ENCODE data around the gene CLPSL2. TPM values are rescaled to one million over a fixed set of nuclear protein-coding genes. Genes with fewer than 3 reads are reported as not detected.
A peak's percentile ranks its signal among the peaks of the same experiment; 100 is the strongest.

CLPSL2 gene, protein sequence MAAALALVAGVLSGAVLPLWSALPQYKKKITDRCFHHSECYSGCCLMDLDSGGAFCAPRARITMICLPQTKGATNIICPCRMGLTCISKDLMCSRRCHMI
- total RNA-seq (not detected in 2 replicates), polyA plus RNA-seq (not detected in 2 replicates), polyA minus RNA-seq (not detected in 2 replicates)
- total RNA-seq (2013) = not detected

DNA sequence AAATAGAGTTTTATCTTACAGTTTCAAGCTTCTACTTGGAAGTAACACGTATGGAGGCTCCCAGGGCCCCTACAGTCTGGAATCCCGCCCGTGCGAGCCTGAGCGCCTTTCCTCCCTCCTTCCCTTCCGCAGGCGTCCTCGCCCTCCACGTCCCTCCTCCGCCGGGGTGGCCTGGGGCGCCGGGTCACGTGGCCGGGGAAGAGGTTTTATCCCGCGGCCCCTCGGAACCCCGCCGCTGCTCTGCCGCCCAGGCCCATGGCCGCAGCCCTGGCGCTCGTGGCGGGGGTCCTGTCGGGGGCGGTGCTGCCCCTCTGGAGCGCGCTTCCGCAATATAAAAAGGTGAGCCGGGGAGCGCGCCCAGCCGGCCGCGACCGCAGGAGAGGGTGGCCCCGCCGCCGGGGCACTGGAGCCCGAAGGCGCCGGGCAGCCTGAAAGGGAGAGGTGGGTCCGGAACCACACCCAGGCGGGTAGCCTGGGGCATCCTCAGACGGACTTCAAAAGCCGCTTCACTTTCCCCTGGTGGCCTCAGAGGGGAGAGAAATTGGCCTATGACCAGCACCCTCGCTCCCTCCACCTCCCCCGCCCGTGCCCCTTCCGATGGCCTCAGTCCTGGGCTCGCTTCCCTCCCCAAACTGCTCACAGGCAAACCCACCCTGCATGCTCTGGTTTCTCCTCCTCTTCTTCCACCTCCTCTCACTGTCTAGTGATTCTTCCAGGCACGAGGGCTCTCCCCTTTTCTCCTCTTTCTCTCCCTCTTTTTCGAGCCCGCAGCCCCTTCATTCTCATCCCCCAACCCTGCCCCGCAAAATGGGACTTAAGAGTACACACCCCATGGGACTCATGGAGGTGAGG lies at the start of gene CLPSL2:
TSS of gene CLPSL2 (plus strand) at position 235 of the 852 bp plus-strand sequence. CDS start at position 256, 21 bp downstream.
- peak within 1 kb of the TSS; percentile 67 for H3K9ac ChIP-seq (ENCODE audit: low read length)

DNA sequence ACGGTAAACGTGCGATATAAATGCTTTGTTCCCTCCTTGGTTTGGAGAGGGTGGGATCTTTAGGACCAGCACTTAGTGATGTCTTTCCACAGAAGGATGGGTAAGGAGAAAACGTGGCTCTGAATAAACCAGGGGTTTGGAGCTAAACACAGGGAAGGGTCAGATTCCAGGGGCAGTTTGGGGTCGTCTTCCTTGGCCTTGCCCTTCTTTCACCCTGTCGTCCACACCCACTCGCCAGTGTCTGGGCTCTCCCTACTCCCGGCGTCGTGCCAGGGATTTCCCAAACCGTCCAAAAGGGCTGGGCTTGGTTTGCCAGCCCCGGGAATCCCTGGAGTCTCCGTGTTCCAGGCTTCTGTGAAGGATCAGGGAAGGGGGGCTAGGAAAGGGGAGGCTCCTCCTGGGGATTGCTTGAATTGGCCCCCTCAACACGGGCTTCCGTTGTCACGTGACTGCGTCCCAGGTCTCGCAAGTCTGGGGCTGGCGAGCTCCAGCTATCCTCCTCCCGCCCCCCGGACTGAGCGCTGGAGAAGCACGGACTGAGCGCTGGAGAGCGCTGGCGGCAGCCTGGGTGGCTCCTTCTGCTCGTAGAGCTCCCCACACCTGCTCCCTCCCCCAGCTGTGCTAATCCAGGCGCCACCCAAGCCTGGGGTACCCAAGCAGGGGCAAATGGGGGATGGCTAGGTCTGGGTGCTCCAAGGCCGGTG lies 49.0 kb upstream of the CLPSL2 start:
- no peak overlapping the region for H3K27ac ChIP-seq (ENCODE audit: low read length in 2 of 2)
- H3K4me2 ChIP-seq (replicated peaks; ENCODE audit: low read depth, low read length, poor library complexity, severe bottlenecking) = peak overlapping the region; percentile 98
- peaks cover 44 to 64% of the 10 kb centered on the region in 2 donors for H3K4me1 ChIP-seq (ENCODE audit: control insufficient read depth in 2 of 2, insufficient read depth in 2 of 2, low read length in 2 of 2)
- no peaks in the 10 kb centered on the region for H3K9me3 Mint-ChIP-seq (ENCODE audit: insufficient read depth)
- H3K27me3 ChIP-seq (replicated peaks in 1 of 4; ENCODE audit: control extremely low read depth in 1 of 4, control insufficient read depth in 3 of 4, insufficient read depth in 4 of 4, low read length in 3 of 4) = peaks cover 0 to 17% (median 5%) of the 10 kb centered on the region in 4 experiments
- peak overlapping the region; percentile 59 for H3K27ac Mint-ChIP-seq
- H3K9me3 ChIP-seq (ENCODE audit: control extremely low read depth in 1 of 3, control insufficient read depth in 2 of 3, insufficient read depth in 1 of 3, low read length in 2 of 3) = no peaks in the 10 kb centered on the region
- no peaks in the 10 kb centered on the region for H4K20me1 ChIP-seq (ENCODE audit: control insufficient read depth, insufficient read depth, low read length, poor library complexity, severe bottlenecking)
- H2AFZ ChIP-seq (ENCODE audit: insufficient read depth, low read depth, low read length, poor library complexity, severe bottlenecking) = peak overlapping the region; percentile 85
- peak overlapping the region; percentile 64 for H3K9ac ChIP-seq (ENCODE audit: low read length)
- 22% methylated on average over 25 of the region's 29 CpGs for WGBS (ENCODE audit: insufficient coverage)
- TF ChIP-seq EZH2 (IDR thresholded peaks at IDR 0.05; ENCODE audit: borderline replicate concordance, insufficient read depth, low read depth, low read length, poor library complexity, severe bottlenecking) = no peak
- TF ChIP-seq, protein P1, sequence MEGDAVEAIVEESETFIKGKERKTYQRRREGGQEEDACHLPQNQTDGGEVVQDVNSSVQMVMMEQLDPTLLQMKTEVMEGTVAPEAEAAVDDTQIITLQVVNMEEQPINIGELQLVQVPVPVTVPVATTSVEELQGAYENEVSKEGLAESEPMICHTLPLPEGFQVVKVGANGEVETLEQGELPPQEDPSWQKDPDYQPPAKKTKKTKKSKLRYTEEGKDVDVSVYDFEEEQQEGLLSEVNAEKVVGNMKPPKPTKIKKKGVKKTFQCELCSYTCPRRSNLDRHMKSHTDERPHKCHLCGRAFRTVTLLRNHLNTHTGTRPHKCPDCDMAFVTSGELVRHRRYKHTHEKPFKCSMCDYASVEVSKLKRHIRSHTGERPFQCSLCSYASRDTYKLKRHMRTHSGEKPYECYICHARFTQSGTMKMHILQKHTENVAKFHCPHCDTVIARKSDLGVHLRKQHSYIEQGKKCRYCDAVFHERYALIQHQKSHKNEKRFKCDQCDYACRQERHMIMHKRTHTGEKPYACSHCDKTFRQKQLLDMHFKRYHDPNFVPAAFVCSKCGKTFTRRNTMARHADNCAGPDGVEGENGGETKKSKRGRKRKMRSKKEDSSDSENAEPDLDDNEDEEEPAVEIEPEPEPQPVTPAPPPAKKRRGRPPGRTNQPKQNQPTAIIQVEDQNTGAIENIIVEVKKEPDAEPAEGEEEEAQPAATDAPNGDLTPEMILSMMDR (IDR thresholded peaks at IDR 0.05) = no peak
- CTCF ChIA-PET = interaction anchor here (1.0 to 3.1 kb wide), 7 partner anchors 9 to 144 kb away, joined by 4 to 36 read pairs (median 5); partner anchors contain the start of gene ARMC12
- DNase-seq = no peak
- no peaks in the 10 kb centered on the region for H3K79me2 ChIP-seq (ENCODE audit: control insufficient read depth, insufficient read depth, low read length)
- POLR2A ChIA-PET = interaction anchor here (0.5 to 1.8 kb wide), 4 partner anchors 8 to 44 kb away, joined by 3 to 8 read pairs (median 3); no protein-coding TSS in a partner anchor
- intact Hi-C loops (cut with micrococcal nuclease) = no loop called here
- no peak for ATAC-seq (ENCODE audit: low read depth)
- no peaks in the 10 kb centered on the region for H3K36me3 ChIP-seq (replicated peaks in 1 of 2; ENCODE audit: control extremely low read depth in 1 of 2, control insufficient read depth in 1 of 2, extremely low read depth in 1 of 2, insufficient read depth in 2 of 2, low read length in 1 of 2)
- H3K4me1 Mint-ChIP-seq = peaks cover 53% of the 10 kb centered on the region
- peak overlapping the region; percentile 86 for H3K4me3 Mint-ChIP-seq
- peak overlapping the region; percentile 31 to 71 (median 57) for H3K4me3 ChIP-seq (ENCODE audit: control extremely low read depth in 1 of 5, extremely low read depth in 1 of 5, insufficient read depth in 1 of 5, low read depth in 2 of 5, low read length in 4 of 5)
- H3K27me3 Mint-ChIP-seq = peaks cover 6% of the 10 kb centered on the region

More for the DNA sequence above, at the start of gene CLPSL2:
- peaks cover 21% of the 10 kb centered on the region for H3K4me1 Mint-ChIP-seq
- TF ChIP-seq EZH2 (IDR thresholded peaks at IDR 0.05; ENCODE audit: borderline replicate concordance, insufficient read depth, low read depth, low read length, poor library complexity, severe bottlenecking) = no peak
- Histone ChIP-seq H3K4me3 (ENCODE audit: control extremely low read depth in 1 of 5, extremely low read depth in 1 of 5, insufficient read depth in 1 of 5, low read depth in 2 of 5, low read length in 4 of 5) (peak within 1 kb of the TSS in 4 of 5 experiments; percentile 20 to 56 (median 44)), H2AFZ (ENCODE audit: insufficient read depth, low read depth, low read length, poor library complexity, severe bottlenecking) (peak within 1 kb of the TSS; percentile 76), H3K36me3 (replicated peaks in 1 of 2; ENCODE audit: control extremely low read depth in 1 of 2, control insufficient read depth in 1 of 2, extremely low read depth in 1 of 2, insufficient read depth in 2 of 2, low read length in 1 of 2) (no peaks in the 10 kb centered on the region), H3K9me3 (ENCODE audit: control extremely low read depth in 1 of 3, control insufficient read depth in 2 of 3, insufficient read depth in 1 of 3, low read length in 2 of 3) (no peaks in the 10 kb centered on the region), H4K20me1 (ENCODE audit: control insufficient read depth, insufficient read depth, low read length, poor library complexity, severe bottlenecking) (no peaks in the 10 kb centered on the region), H3K27me3 (replicated peaks in 1 of 4; ENCODE audit: control extremely low read depth in 1 of 4, control insufficient read depth in 3 of 4, insufficient read depth in 4 of 4, low read length in 3 of 4) (peaks cover 0 to 12% (median 0%) of the 10 kb centered on the region in 4 experiments), H3K4me1 (ENCODE audit: control insufficient read depth in 2 of 2, insufficient read depth in 2 of 2, low read length in 2 of 2) (peaks cover 8 to 22% of the 10 kb centered on the region in 2 donors), H3K79me2 (ENCODE audit: control insufficient read depth, insufficient read depth, low read length) (no peaks in the 10 kb centered on the region), H3K4me2 (replicated peaks; ENCODE audit: low read depth, low read length, poor library complexity, severe bottlenecking) (peak within 1 kb of the TSS; percentile 95), H3K27ac (ENCODE audit: low read length in 2 of 2) (no peak within 1 kb of the TSS)
- peaks cover 5% of the 10 kb centered on the region for H3K27me3 Mint-ChIP-seq
- intact Hi-C loops (cut with micrococcal nuclease) = no loop called here
- H3K9me3 Mint-ChIP-seq (ENCODE audit: insufficient read depth) = no peaks in the 10 kb centered on the region
- DNase-seq (peak; percentile 52), ATAC-seq (ENCODE audit: low read depth) (peak; percentile 80)
- CTCF ChIA-PET = interaction anchor here (1.3 kb wide), 1 partner anchor 40 kb away, joined by 4 read pairs; the partner anchor contains the start of gene ARMC12
- POLR2A ChIA-PET = no interaction called here
- no peak within 1 kb of the TSS for H3K27ac Mint-ChIP-seq
- 1% methylated on average over 52 of the region's 56 CpGs for WGBS (ENCODE audit: insufficient coverage)
- peak within 1 kb of the TSS; percentile 81 for H3K4me3 Mint-ChIP-seq
